Central memory CD4-positive, alpha-beta T cell (primary cell): Measurements from ENCODE around the gene SLC4A9.
"Not testable (repeated sequence)": the region's sequence is repeated elsewhere in the genome, so short reads cannot be mapped to it uniquely, and the experiment has no call there.

Source experiments
- DNase-seq: peaks from one replicate; pipeline ENCODE4 v3.0.0; 2022

SLC4A9 gene

DNA sequence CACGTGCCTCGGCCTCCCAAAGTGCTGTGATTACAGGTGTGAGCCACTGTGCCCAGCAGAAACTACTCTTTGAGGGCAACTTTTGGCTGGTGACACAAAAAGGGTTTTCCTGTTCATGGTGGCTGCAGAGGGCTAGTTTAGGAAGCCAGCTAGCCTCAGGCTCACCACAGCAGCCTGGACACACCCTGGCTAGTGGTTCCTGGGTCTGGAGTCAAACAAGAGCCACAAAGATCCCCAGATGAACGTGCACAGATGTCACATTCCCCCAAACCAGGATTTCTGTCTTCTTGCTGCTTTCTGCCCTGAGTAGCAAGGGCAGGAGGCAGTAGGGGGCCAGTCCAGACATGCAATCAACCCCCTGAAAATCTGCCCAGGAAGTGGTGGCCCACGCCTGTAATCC, 20.4 kb upstream of the SLC4A9 start:
- DNase-seq: no peak

DNA sequence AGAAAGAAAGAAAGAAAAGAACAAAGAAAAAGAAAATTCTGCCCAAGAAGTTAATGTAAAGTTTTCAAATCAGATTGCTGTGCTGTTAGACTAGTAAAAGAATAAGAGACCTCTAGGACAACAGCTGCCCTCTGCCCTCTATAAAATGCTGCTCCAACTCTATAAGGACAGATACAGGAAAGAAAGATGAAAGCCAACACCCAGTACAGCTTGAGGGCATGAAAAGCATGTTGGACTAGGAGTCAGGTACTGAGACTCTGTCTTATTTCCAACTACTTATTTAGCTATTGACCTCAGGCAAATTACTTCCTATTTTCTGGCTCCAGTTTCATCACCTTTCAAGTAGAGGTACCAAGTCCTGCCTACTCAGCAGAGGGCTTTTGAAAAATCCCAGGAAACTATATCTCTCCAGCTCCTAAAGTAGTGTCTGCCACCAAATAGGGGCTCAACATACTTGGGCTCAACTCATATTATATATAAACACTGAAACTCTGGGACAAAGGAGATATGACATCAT, 19.3 kb upstream of the SLC4A9 start:
- DNase-seq: no peak

DNA sequence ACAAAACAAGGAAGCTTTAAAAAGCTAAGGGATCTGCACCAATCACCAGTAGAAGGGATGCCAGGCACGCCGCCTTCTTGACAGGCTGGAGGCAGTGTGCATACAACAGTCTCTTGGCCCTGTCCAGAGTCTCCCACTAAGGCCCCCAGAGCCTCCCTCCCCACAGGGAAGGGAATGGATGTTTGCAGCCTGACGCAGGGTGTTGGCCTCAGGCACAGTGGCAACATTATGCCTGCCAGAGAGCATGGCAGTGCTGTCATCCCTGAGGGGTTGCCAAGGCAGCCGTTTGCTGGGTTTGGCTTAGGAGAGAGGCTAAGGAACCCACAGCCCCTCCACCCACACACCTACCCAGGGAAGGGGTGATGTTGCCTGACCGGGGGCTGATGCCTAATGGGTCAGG, 18.4 kb upstream of the SLC4A9 start:
- DNase-seq: no peak

DNA sequence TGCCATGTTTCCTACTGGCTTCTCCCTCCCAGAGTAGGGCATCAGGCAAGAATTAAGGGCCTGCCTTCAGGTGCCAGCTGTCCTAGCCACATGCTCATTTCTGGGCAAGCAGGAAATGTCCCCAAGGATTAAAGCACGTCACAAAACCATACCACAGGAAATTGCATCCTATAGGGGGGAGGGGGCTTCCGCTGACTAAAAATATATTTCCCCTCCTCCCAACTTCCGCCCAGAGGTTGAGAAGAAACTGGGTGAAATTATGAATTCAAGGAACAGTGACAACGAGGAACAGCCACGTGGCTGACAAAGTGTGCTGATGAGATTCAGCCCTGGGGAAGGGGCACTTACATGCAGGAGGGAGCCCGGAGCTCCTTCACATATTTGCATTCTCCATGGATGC, 17.7 kb upstream of the SLC4A9 start:
- peak; percentile 42 for DNase-seq

DNA sequence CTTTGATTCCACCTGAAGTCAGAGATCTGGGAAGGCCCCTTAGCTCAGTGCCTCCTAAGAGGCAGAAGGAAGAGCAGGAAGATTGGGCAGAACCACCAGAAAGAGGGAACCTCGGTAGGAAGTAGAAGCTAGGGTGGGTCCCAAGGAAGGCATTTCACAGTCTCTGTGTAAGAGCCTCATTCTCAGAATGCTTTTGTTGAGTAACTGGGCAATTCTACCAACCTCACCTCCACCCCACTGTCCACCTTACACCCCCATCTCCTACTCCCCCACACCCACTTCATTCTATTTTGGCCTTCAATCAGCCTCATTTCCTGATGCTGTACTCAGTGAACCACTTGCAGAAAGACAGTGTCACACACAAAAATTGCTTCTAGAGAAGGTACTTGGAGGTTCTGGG, 17.1 kb upstream of the SLC4A9 start:
- DNase-seq: no peak

DNA sequence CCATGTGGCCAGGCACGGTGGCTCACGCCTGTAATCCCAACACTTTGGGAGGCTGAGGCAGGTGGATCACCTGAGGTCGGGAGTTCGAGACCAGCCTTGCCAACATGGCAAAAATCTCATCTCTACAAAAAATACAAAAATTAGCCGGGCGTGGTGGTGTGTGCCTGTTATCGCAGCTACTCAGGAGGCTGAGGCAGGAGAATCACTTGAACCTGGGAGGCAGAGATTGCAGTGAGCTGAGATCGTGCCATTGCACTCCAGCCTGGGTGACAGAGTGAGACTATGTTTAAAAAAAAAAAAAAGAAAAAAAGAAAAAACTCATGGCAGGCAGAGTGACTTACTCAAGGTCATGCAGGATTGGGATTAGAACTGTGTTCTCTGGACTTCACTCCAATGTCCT, 16.1 kb upstream of the SLC4A9 start:
- DNase-seq: not testable (repeated sequence)

DNA sequence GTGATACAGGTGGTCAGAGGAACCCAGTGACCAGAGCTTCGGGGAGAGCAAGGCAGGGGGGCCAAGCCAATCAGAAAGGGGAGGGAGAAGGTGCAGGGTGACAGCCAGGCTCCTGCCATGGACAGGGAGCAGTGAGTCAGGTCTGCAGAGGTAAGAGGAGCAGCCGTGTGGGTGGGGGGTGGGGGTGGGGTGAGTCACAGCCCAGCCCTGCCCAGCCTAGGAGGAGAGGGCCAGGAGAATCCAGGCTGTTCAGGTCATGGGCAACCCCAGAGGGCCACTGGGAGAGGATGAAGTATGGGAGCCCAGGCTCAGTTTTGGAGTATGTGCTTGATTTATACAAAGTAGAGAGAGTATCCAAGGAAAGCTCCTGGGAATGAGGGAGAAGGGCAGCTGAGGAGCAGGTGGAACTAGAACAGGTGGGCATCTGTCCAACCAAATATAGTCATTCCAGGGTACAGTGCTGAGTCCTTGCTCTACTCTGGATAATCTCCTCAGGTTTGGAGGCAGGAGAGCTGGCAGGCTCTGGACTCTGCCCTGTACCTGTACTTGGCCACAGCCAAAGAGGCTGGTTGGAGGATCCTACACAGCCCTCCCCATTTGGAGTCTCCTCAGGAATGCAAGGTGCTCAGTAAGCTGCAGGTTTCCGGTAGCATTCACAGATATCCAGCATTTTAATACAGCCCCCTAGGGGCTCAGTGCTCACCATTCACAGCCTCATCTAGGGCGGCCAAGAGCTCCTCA, 15.1 kb upstream of the SLC4A9 start:
- DNase-seq: no peak

DNA sequence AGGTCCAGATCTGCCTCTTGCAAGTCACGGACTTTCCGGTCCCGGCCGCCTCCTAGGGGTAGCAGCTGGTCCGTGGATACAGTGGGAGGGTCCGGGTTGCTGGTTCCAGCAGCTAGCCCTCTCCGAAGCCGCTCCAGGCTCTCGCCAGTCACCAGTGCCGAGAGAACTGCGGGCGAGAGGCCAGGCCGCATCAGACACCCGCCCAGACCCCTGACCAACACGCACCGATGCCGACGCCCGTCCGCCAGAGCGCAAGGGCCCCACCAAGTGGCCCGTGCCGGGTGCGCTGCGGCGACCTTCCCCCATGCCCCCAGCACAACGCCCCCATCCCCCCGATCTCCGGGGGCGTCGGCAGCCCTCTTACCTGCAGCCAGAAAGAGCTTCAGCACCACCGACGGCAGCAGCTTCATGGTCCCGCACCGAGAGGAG, 14.1 kb upstream of the SLC4A9 start:
- DNase-seq: no peak

DNA sequence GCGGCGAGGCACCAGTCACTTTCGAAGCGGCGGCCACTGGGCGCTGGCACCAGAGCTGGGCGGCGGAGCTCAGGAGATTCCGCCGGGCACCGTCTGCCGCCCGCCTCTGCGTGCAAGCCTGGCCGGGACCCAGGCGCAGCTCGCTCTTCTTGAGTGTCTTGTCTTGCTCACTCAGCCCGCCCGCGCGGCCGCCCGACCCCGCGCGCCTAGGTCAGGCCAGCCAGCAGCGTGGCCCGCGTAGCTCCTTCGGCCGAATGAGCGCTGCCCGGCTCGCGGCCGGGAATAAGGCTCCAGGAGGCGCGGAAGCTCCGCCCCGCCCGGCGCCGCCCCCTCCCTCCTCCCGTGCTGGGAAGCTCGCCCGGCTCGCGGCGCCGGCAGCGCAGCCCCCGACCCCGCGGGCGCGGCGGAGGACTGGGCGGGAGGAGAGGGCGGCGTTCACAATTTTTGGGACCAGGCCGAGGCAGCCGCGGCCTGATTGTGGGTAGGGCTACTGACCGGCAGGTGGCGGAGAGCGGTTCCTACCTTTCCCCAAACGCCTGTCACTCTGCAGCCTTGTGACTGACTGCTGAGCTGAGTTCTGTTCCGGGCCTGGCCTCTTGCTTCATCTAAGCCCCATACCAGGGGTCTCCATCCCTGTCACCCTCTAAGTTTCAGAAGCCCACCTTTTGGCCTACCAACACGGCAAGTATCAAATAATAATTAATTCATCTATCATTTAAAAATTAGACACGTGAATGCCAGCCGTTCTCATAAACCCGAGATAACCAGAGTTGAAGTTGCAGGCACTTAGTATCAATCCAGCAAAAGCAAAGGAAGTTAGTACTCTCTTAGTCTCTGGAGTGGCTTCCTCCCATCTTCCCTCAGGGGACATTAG, 13.4 kb upstream of the SLC4A9 start, which contains the start of gene HBEGF:
Gene HBEGF, minus strand, starts transcription at position 256 of the 874 bp plus-strand sequence. CDS start 275 bp downstream, outside the sequence.
- DNase-seq: peak; percentile 25

DNA sequence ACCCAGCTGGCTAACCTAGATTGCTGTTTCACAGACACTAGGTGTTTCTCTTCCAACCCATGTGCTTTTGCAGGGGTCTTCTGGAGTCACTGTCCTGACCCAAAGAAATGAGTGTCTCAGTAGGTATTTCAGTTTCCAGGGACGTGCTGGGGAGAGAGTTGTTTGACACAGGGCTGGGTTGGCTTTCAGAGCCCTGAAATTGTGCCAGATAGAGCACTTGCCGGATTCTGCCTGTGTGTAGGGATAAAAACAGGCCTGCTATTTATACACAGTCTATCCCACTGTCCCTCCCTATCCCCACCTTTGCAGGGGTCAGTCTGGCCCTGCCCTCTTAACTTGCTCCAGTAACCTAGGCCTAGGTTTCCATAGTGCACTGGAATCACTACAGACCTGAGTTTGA, 12.6 kb upstream of the SLC4A9 start:
- DNase-seq: no peak

DNA sequence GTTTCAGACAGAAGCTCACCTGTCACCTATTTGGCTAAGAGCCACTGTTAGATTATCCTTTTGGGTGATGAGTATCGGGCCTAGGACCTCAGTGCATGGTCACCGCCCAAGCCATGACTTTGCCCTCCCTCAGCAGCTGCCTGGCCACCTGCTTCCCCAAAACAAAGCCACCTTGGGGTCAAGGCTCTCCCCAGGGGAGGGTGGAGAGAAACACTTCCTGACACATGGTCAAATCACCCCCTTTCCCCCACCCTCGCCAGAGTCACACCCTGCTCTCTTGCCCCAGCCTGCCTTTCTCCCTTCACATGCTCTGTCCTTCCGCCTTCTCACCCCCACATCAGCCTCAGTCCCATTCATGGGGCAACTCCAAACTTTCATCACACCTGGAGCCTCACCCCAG, 11.9 kb upstream of the SLC4A9 start:
- DNase-seq: no peak

DNA sequence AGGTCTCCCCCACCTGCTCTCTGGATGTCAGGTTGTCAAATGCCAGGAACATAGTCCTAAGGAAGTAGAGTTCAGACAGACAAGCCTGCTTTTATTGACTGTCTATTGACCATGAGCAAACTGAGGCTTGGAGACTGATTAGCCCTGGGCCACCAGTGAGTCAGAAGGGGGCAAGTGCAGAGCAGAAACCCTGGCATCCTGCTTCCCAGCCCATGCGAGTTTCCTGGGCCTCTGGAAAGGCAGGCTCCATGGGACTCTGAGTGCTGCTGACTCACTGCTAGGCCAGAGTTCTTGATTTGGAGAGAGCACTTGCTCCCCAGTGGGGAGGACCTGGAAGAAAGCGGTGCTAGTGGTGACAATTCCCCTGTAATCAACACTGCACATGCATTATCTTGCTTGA, 10.8 kb upstream of the SLC4A9 start:
- no peak for DNase-seq

DNA sequence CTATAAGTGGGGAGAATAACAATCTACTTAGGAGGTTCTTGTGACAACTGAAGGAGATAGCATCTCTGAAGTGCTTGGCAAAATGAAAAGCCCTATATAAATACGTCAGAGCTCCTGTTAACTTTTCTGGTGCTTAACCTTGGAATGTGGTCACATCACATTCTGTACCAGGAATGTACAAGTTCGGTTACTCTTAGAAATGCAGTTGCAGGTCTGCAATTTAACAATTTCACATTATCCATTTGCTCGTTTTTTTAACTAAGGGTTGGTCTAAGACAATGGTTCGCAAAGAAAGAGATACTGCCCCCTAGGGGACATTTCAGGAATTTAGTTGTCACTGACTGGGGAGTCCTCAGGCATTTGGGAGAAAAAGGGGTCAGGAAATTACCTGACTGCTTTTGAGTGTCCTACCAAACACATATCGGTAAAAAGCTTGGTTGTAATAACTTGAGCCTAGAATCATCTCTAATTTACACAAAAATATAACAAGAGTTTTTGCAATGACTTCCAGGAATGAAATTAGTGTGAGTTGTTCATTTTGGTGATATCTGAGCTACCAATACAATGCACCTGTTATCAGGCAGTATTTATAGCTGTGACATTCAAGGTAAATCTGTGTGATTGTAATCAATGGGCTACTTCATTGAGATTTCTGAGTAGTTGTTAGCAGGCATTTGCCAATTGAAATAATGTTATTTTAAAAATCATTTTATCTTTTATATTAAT, 8.2 kb upstream of the SLC4A9 start:
- DNase-seq: peak; percentile 76

DNA sequence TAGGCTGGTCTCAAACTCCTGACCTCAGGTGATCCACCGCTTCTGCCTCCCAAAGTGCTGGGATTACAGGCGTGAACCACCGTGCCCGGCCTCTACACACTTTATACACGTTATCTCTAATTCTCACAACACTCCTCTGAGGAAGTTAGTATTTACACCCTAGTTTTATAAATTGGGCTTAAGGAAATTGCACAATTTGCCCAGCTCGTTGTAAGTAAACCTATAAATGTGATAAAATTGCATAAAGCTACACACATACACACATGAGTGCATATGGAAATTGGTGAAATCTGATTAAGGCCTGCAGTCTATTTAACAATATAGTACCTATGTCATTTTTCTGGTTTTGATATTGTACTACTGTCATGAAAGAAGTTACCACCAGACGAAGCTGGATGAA, 4.4 kb upstream of the SLC4A9 start:
- no peak for DNase-seq

DNA sequence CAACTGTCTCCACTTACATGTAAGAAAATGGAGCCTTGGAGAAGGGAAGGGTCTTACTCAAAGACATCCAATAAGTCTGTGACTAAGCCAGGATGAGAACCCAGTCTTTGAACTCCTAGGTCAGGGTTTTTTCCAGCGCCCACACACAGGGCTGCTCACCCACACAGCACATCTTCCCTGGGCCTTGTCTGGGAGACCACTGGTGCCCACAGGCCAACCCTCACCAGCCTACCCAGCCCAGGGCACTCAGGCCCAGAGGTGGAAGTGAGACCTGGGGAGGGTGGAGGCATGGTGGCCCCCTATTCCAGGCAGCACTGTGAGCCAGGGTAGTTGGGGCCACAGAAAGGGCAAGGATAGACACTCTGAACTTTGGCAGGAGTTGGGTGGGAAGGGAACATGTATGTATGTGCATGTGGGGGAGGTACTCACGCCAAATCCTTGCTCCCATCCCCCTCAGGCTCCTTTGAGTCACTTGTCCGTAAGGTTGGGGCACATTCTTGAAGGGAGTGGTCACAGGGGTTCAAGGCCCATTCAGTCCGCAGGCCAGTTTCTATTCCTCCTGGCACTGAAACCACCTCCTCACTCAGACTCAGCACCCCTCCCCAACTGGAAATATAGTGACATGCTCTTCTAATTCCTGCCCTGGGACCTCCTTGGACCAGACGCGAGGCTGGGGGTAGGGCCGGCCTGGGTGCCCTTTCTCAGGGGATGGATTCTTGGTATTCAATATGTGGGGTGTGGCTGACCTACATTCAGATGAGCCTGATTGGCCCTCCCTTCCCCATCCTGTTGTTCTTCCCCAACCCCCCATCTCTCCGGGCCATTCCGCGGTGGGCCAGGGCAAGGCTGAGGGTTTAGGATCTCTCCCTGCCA, 2.9 kb upstream of the SLC4A9 start:
- no peak for DNase-seq

DNA sequence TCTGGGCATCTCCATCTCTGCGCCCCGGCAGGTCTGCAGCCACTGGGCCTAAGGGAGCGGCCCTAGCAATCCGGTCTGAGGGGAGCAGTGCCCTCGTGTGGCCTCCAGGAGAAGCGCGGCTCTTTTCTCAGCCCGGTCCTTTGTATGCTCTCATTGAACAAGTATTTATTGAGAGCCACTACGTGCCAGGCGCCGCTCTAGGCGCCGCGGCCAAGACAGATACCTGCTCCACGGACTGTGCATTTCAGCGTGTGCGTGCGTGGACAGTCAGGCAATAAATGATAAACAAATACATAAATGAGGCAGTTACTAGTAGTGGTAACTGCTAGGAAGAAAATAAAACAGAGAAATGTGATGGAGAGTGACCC, 2.3 kb upstream of the SLC4A9 start:
- DNase-seq: peak; percentile 61

DNA sequence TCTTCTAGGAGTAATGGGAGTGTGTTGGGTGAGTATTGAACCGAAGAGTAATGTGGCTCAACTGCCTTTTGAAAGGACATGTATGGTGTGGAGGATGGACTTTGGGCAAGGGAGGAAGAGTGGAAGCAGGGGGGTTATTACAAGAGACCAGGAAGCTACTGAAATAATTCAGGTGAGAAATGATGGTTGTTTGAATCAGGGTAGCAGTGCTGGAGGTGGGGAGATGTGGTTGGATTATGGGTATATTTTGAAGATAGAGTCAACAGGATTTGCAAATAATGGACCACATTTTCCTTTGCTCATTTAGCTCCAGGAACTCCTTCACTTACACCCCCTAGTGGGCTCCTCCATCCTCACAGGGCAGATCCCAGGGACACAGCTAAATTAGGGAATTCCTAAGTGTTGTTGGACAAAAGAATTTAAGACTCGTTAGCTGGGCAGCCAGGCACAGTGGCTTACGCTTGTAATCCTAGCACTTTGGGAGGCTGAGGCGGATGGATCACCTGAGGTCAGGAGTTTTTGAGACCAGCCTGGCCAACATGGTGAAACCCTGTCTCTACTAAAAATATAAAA, 1.2 kb upstream of the SLC4A9 start:
- DNase-seq: no peak

DNA sequence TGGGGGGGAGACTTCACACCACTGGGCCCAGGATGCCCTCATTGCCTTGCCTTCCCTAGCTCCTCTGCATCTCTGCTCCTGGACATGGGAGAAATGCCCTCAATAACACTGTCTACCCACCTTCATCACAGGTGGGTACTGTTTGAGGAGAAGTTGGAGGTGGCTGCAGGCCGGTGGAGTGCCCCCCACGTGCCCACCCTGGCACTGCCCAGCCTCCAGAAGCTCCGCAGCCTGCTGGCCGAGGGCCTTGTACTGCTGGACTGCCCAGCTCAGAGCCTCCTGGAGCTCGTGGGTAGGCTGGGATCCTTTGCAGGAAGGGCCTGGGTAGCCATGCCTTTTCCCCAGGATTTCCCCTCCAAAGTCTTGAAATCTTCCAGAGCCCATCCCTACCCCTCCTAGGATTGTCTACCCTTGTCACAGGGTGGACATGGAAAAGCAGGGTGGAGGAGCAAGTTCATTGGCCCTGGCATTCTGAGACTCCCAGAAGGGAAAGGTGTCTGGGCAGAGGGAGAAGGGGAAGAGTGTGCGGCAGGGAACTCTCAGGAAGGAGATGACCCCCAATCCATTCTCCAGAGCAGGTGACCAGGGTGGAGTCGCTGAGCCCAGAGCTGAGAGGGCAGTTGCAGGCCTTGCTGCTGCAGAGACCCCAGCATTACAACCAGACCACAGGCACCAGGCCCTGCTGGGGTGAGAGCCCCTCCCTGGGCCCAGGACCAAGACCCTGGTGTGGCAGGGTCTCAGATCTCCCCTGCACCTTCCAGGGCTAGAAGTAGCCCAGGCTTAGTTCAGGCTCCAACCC, 886 bp downstream of the SLC4A9 start:
- no peak for DNase-seq

DNA sequence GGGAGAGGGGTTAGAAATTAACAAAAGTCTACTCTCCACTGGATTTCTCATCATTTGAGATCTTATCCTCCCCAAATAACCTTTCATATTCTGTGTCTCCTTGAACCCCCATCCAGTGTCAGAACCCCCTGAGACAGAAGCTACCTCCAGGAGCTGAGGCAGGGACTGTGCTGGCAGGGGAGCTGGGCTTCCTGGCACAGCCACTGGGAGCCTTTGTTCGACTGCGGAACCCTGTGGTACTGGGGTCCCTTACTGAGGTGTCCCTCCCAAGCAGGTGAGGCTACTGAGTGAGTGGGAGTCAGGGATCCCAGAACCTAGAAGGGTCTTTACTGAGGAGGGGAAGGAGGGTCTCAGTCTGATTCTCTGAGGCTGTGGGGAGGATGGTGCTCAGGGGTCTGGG, 1.9 kb downstream of the SLC4A9 start:
- no peak for DNase-seq

DNA sequence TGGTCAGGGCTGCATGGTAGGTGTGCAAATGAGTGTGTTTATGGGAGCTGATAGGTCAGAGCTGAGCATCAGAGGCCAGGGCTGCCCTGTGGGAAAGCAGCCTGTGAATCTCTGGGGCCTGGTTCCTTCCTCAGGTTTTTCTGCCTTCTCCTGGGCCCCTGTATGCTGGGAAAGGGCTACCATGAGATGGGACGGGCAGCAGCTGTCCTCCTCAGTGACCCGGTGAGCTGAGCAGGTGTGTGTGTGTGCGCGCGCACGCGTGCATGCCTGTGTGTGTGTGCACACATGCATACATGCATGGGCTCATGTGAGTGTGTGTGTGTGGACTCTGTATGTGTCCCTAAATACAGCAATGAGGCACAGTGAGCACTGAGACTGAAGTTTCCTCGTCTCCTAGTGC, 2.3 kb downstream of the SLC4A9 start:
- no peak for DNase-seq
